Neural cell (in vitro differentiated cells): Measurements from ENCODE around the gene SMARCA1.

Experiments
- EP300 ChIP-seq: fragments of 450-650 bp; conservative IDR thresholded peaks from 2 replicates; pipeline ENCODE4 v1.6.1; 2014; ENCODE audit warnings: antibody characterized with exemption, mild to moderate bottlenecking, moderate library complexity; ENCODE audit not compliant: poor library complexity, severe bottlenecking
- EZH2 ChIP-seq: fragments of 200-600, 300-800 bp; shearing (Covaris generic), sonication (generic); IDR thresholded peaks from 2 replicates; pipeline ENCODE4 v1.6.1; 2014; ENCODE audit warnings: antibody characterized with exemption, low read length, borderline replicate concordance, mild to moderate bottlenecking; ENCODE audit not compliant: insufficient read depth, poor library complexity, severe bottlenecking
- POLR2AphosphoS5 ChIP-seq: IDR thresholded peaks from 2 replicates; pipeline ENCODE4 v1.6.1; 2012
- RAD21 ChIP-seq: fragments of 450-650 bp; conservative IDR thresholded peaks from 2 replicates; pipeline ENCODE4 v1.6.1; 2014; ENCODE audit warnings: antibody characterized with exemption, mild to moderate bottlenecking, moderate library complexity
- REST ChIP-seq: IDR thresholded peaks from 2 replicates; pipeline ENCODE4 v1.6.1; 2012; ENCODE audit warnings: borderline replicate concordance
- TAF1 ChIP-seq: IDR thresholded peaks from 2 replicates; pipeline ENCODE4 v1.6.1; 2012; ENCODE audit warnings: low read depth
- TF ChIP-seq, protein P1 (sequence below): fragments of 450-650 bp; IDR thresholded peaks from 2 replicates; pipeline ENCODE4 v1.5.1; 2014; ENCODE audit warnings: antibody characterized with exemption, mild to moderate bottlenecking, moderate library complexity; ENCODE audit not compliant: poor library complexity, severe bottlenecking

DNA sequence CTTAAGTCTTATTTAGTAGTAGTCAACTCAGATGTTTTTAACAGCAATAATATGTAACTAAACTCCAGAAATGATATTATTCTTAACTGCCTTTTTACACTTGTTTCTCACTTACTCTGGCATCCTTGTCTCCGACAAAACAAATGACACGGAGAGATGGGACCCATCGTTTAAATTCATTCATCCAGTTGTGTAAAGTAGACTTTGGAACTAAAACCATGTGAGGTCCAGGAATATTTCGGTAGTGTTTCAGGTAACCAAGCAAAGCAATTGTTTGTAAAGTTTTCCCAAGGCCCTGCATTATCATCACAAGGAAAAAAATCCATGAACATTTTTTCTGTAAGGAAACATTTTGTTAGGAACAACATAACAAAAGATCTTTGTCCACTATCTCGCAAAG lies 11.6 kb downstream of the SMARCA1 start:
- TF ChIP-seq, protein P1, sequence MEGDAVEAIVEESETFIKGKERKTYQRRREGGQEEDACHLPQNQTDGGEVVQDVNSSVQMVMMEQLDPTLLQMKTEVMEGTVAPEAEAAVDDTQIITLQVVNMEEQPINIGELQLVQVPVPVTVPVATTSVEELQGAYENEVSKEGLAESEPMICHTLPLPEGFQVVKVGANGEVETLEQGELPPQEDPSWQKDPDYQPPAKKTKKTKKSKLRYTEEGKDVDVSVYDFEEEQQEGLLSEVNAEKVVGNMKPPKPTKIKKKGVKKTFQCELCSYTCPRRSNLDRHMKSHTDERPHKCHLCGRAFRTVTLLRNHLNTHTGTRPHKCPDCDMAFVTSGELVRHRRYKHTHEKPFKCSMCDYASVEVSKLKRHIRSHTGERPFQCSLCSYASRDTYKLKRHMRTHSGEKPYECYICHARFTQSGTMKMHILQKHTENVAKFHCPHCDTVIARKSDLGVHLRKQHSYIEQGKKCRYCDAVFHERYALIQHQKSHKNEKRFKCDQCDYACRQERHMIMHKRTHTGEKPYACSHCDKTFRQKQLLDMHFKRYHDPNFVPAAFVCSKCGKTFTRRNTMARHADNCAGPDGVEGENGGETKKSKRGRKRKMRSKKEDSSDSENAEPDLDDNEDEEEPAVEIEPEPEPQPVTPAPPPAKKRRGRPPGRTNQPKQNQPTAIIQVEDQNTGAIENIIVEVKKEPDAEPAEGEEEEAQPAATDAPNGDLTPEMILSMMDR, result no peak
- TF ChIP-seq EP300 (no peak), TAF1 (no peak), RAD21 (no peak), EZH2 (no peak), REST (no peak), POLR2AphosphoS5 (no peak)
